ENCODE data around the gene PNPLA7.

PNPLA7 gene

DNA sequence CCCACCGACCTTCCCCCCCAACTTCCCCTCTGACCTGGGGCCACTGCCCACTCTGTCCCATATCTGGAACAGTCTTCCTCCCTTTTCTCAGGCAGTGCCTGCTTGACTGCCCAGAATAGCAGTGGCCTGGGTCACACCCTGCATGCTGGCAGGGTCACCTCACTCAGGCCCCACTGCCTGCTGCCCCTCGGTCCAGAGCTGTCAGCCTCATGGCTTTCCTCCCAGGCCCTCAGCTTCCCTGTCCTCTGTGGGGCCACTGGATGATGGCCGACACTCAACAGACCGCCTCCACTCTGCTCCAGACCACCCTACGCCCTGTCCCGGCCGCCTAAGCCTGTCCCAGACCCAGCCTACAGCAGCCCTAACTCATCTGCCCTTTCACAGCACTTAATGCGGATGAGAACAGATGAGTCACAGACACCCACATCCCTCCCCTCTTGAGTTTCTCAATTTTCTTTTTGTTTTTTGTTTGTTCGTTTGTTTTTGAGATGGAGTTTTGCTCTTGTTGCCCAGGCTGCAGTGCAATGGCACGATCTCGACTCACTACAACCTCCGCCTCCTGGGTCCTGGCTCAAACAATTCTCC lies 5.9 kb downstream of the PNPLA7 start:
- Histone ChIP-seq H3K56ac (ENCODE audit: low read length) (no peak overlapping the region), H2AK5ac (ENCODE audit: low read length) (no peak overlapping the region), H3K9ac (ENCODE audit: low read length) (no peak overlapping the region), H2BK5ac (ENCODE audit: low read length) (no peak overlapping the region), H3K4me2 (ENCODE audit: low read length) (no peak overlapping the region), H3K4ac (ENCODE audit: low read depth, low read length) (no peak overlapping the region), H3K27me3 (ENCODE audit: insufficient read depth, low read length, poor library complexity) (no peaks in the 10 kb centered on the region), H3K27ac (ENCODE audit: low read depth, low read length) (no peak overlapping the region), H3K18ac (ENCODE audit: low read length) (no peak overlapping the region), H2BK15ac (replicated peaks; ENCODE audit: low read depth) (no peak overlapping the region), H3K79me2 (ENCODE audit: control insufficient read depth, insufficient read depth, low read length) (no peaks in the 10 kb centered on the region), H4K5ac (ENCODE audit: low read length) (no peak overlapping the region), H3K36me3 (ENCODE audit: control insufficient read depth, insufficient read depth, low read length) (no peaks in the 10 kb centered on the region), H3K79me1 (ENCODE audit: low read length) (no peaks in the 10 kb centered on the region), H2BK120ac (ENCODE audit: low read depth, low read length) (no peak overlapping the region), H3K4me1 (ENCODE audit: control insufficient read depth, low read depth, low read length) (no peaks in the 10 kb centered on the region), H3K23ac (ENCODE audit: low read length) (no peak overlapping the region), H4K8ac (ENCODE audit: low read depth, low read length) (no peak overlapping the region), H3K4me3 (ENCODE audit: low read length) (no peak overlapping the region)
- DNase-seq: no peak
- WGBS (ENCODE audit: extremely low coverage, insufficient coverage, low lambda C conversion rate): no CpG with 5 or more reads among the region's 12 CpGs

DNA sequence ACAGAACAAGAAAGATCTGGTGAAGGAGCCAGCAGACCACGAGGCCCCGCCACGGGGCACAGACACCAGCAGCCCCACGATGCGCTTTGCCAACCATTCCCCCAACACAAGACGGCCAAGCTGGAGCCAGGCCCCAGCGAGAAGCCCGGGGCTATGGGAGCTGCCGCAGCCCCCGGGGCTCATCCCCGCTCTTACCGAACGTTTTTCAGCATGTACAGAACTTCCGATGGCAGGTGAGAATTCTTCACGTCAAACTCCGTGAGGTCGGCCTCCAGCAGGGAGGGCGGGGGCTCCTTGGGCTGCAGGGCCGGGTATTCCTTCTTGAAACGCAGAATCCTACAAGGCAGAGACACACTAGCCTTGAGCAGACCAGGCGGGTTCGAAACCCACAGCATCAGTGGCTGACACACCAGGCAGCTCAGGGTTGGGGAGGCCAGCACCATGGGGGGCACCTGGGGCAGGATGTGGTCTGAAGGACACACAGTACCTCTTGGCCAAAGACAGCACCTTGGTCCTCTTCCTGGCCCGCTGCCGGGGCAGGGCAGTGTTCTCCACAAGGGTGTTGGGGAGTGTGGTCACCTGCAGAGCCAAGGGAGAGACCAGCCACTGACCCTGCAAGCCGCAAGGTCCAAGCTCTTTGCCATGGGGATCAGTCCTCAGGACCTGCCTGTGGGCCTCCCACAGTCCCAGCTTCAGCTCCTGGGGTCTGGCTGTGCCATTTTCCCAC lies 6.8 kb downstream of the PNPLA7 start:
- Histone ChIP-seq H3K9ac (ENCODE audit: low read length) (no peak overlapping the region), H3K56ac (ENCODE audit: low read length) (no peak overlapping the region), H3K27me3 (ENCODE audit: insufficient read depth, low read length, poor library complexity) (no peaks in the 10 kb centered on the region), H3K23ac (ENCODE audit: low read length) (peak overlapping the region; percentile 66), H2AK5ac (ENCODE audit: low read length) (no peak overlapping the region), H3K18ac (ENCODE audit: low read length) (no peak overlapping the region), H3K36me3 (ENCODE audit: control insufficient read depth, insufficient read depth, low read length) (no peaks in the 10 kb centered on the region), H2BK120ac (ENCODE audit: low read depth, low read length) (no peak overlapping the region), H3K4me1 (ENCODE audit: control insufficient read depth, low read depth, low read length) (no peaks in the 10 kb centered on the region), H3K79me2 (ENCODE audit: control insufficient read depth, insufficient read depth, low read length) (no peaks in the 10 kb centered on the region), H2BK15ac (replicated peaks; ENCODE audit: low read depth) (no peak overlapping the region), H2BK5ac (ENCODE audit: low read length) (no peak overlapping the region), H4K8ac (ENCODE audit: low read depth, low read length) (no peak overlapping the region), H3K4ac (ENCODE audit: low read depth, low read length) (no peak overlapping the region), H3K4me2 (ENCODE audit: low read length) (no peak overlapping the region), H3K79me1 (ENCODE audit: low read length) (no peaks in the 10 kb centered on the region), H3K4me3 (ENCODE audit: low read length) (no peak overlapping the region), H3K27ac (ENCODE audit: low read depth, low read length) (no peak overlapping the region), H4K5ac (ENCODE audit: low read length) (no peak overlapping the region)
- no peak for DNase-seq
- WGBS (ENCODE audit: extremely low coverage, insufficient coverage, low lambda C conversion rate): no CpG with 5 or more reads among the region's 25 CpGs

DNA sequence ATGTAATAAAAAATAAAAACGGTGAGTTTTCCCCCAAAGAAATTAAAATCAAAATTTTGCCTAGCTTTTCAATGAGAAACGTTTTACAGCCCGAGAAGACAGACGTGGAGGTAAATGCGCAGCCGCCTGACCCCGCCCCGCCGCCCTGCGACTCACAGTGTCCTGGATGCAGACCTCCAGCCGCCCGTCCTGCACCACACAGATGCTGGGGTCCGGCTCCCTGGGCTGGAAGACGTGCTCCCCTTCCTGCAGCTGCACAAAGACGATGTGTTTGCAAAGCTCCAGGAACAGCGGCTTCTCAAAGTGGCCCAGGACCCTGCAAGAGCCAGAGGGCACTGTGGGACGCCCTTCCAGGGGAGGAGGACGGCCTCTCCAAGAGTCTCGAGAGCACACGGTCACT lies 7.7 kb downstream of the PNPLA7 start:
- no CpG with 5 or more reads among the region's 20 CpGs for WGBS (ENCODE audit: extremely low coverage, insufficient coverage, low lambda C conversion rate)
- Histone ChIP-seq H3K36me3 (ENCODE audit: control insufficient read depth, insufficient read depth, low read length) (no peaks in the 10 kb centered on the region), H2BK120ac (ENCODE audit: low read depth, low read length) (no peak overlapping the region), H2BK5ac (ENCODE audit: low read length) (no peak overlapping the region), H3K4me1 (ENCODE audit: control insufficient read depth, low read depth, low read length) (no peaks in the 10 kb centered on the region), H3K27me3 (ENCODE audit: insufficient read depth, low read length, poor library complexity) (no peaks in the 10 kb centered on the region), H3K27ac (ENCODE audit: low read depth, low read length) (no peak overlapping the region), H3K4me3 (ENCODE audit: low read length) (no peak overlapping the region), H4K5ac (ENCODE audit: low read length) (no peak overlapping the region), H2BK15ac (replicated peaks; ENCODE audit: low read depth) (no peak overlapping the region), H3K79me2 (ENCODE audit: control insufficient read depth, insufficient read depth, low read length) (no peaks in the 10 kb centered on the region), H3K79me1 (ENCODE audit: low read length) (no peaks in the 10 kb centered on the region), H3K4ac (ENCODE audit: low read depth, low read length) (no peak overlapping the region), H3K4me2 (ENCODE audit: low read length) (no peak overlapping the region), H4K8ac (ENCODE audit: low read depth, low read length) (no peak overlapping the region), H2AK5ac (ENCODE audit: low read length) (no peak overlapping the region), H3K18ac (ENCODE audit: low read length) (no peak overlapping the region), H3K56ac (ENCODE audit: low read length) (no peak overlapping the region), H3K9ac (ENCODE audit: low read length) (no peak overlapping the region), H3K23ac (ENCODE audit: low read length) (no peak overlapping the region)
- no peak for DNase-seq

DNA sequence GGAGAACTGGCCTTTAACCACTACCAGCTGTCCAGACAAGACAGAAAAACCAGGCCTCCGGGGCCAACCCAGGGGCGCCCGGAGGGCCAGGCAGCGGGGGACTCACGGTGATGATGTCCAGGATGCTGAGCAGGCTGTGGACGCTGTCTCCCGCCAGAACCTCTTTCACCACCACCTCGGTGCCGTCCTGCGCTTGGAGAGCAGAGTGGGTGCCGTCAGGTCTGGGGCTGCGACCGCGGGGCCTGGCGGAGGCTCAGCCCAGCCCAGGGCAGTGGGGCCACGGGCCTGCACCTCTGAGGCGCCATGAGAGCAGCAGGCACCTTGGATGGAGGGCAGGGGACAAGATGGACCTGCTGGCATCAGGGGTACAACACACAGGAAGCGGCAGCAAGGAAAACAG lies 9.7 kb downstream of the PNPLA7 start:
- Histone ChIP-seq H2BK15ac (replicated peaks; ENCODE audit: low read depth) (no peak overlapping the region), H3K4me1 (ENCODE audit: control insufficient read depth, low read depth, low read length) (no peaks in the 10 kb centered on the region), H2BK5ac (ENCODE audit: low read length) (no peak overlapping the region), H3K36me3 (ENCODE audit: control insufficient read depth, insufficient read depth, low read length) (no peaks in the 10 kb centered on the region), H2BK120ac (ENCODE audit: low read depth, low read length) (no peak overlapping the region), H3K56ac (ENCODE audit: low read length) (no peak overlapping the region), H3K27me3 (ENCODE audit: insufficient read depth, low read length, poor library complexity) (no peaks in the 10 kb centered on the region), H3K23ac (ENCODE audit: low read length) (no peak overlapping the region), H3K4me2 (ENCODE audit: low read length) (no peak overlapping the region), H4K8ac (ENCODE audit: low read depth, low read length) (no peak overlapping the region), H3K18ac (ENCODE audit: low read length) (no peak overlapping the region), H3K4me3 (ENCODE audit: low read length) (no peak overlapping the region), H3K9ac (ENCODE audit: low read length) (no peak overlapping the region), H3K79me2 (ENCODE audit: control insufficient read depth, insufficient read depth, low read length) (no peaks in the 10 kb centered on the region), H3K79me1 (ENCODE audit: low read length) (no peaks in the 10 kb centered on the region), H4K5ac (ENCODE audit: low read length) (no peak overlapping the region), H3K4ac (ENCODE audit: low read depth, low read length) (no peak overlapping the region), H2AK5ac (ENCODE audit: low read length) (no peak overlapping the region), H3K27ac (ENCODE audit: low read depth, low read length) (no peak overlapping the region)
- no peak for DNase-seq
- WGBS (ENCODE audit: extremely low coverage, insufficient coverage, low lambda C conversion rate): no CpG with 5 or more reads among the region's 18 CpGs

DNA sequence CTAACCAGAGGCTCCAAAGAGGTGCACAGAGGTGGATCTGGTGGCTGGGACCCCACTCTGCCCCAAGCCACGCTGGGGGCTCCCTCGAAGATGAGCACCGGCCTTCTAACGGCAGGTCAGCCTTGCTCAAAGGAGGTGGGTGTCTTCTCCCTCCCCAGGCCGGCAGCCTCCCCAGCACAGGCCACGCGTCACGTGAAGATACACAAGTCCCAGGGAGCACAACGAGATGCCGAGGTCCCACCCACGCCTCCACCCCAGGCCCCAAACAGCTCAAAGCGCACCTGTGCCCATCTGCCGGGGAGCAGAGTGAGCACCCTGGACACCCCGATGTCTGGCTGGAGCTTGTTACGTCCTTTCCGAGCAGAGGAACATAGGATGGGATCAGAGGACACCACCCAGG lies 12.1 kb downstream of the PNPLA7 start:
- no peak for DNase-seq
- no CpG with 5 or more reads among the region's 16 CpGs for WGBS (ENCODE audit: extremely low coverage, insufficient coverage, low lambda C conversion rate)
- H4K5ac ChIP-seq (ENCODE audit: low read length): no peak overlapping the region
- no peaks in the 10 kb centered on the region for H3K27me3 ChIP-seq (ENCODE audit: insufficient read depth, low read length, poor library complexity)
- H3K4ac ChIP-seq (ENCODE audit: low read depth, low read length): no peak overlapping the region
- no peak overlapping the region for H2BK15ac ChIP-seq (replicated peaks; ENCODE audit: low read depth)
- H2BK5ac ChIP-seq (ENCODE audit: low read length): no peak overlapping the region
- H3K36me3 ChIP-seq (ENCODE audit: control insufficient read depth, insufficient read depth, low read length): no peaks in the 10 kb centered on the region
- no peak overlapping the region for H3K4me2 ChIP-seq (ENCODE audit: low read length)
- H2BK120ac ChIP-seq (ENCODE audit: low read depth, low read length): no peak overlapping the region
- H3K23ac ChIP-seq (ENCODE audit: low read length): no peak overlapping the region
- no peak overlapping the region for H3K18ac ChIP-seq (ENCODE audit: low read length)
- no peaks in the 10 kb centered on the region for H3K4me1 ChIP-seq (ENCODE audit: control insufficient read depth, low read depth, low read length)
- no peak overlapping the region for H3K4me3 ChIP-seq (ENCODE audit: low read length)
- H3K56ac ChIP-seq (ENCODE audit: low read length): no peak overlapping the region
- H4K8ac ChIP-seq (ENCODE audit: low read depth, low read length): no peak overlapping the region
- H3K27ac ChIP-seq (ENCODE audit: low read depth, low read length): no peak overlapping the region
- no peak overlapping the region for H3K9ac ChIP-seq (ENCODE audit: low read length)
- no peak overlapping the region for H2AK5ac ChIP-seq (ENCODE audit: low read length)
- H3K79me2 ChIP-seq (ENCODE audit: control insufficient read depth, insufficient read depth, low read length): no peaks in the 10 kb centered on the region
- no peaks in the 10 kb centered on the region for H3K79me1 ChIP-seq (ENCODE audit: low read length)
